Neural cell (in vitro differentiated cells): Measurements from ENCODE around the gene SLC24A3. TPM values are rescaled to one million over a fixed set of nuclear protein-coding genes. Genes with fewer than 3 reads are reported as not detected.

Experiments
- H2AFZ ChIP-seq: fragments of 200-600, 300-800 bp; sonication (generic), shearing (Covaris generic); 2 replicates; pipeline ENCODE4 v1.6.0; 2014; ENCODE audit warnings: low read depth, mild to moderate bottlenecking, antibody characterized with exemption, low read length, moderate library complexity
- H3F3A ChIP-seq: fragments of 200-600 bp; shearing (Covaris generic); 2 replicates; pipeline ENCODE4 v1.6.1; 2016; ENCODE audit warnings: mild to moderate bottlenecking, moderate library complexity, mixed read lengths, antibody characterized with exemption, low read length; ENCODE audit not compliant: insufficient read depth, poor library complexity, severe bottlenecking
- H3K27ac ChIP-seq: fragments of 200-600, 300-800 bp; sonication (generic), shearing (Covaris generic); 2 replicates; pipeline ENCODE4 v1.5.1; 2014; ENCODE audit warnings: mild to moderate bottlenecking, low read length, moderate library complexity
- H3K27me3 ChIP-seq: fragments of 300-800, 200-600 bp; sonication (generic), shearing (Covaris generic); 2 replicates; pipeline ENCODE4 v1.6.0; 2014; ENCODE audit warnings: mild to moderate bottlenecking, low read depth, low read length, moderate library complexity; ENCODE audit not compliant: insufficient read depth
- H3K36me3 ChIP-seq: fragments of 300-800, 200-600 bp; sonication (generic), shearing (Covaris generic); 2 replicates; pipeline ENCODE4 v1.5.1; 2014; ENCODE audit warnings: mild to moderate bottlenecking, antibody characterized with exemption, low read length, moderate library complexity; ENCODE audit not compliant: insufficient read depth
- H3K4me2 ChIP-seq: fragments of 300-800, 200-600 bp; sonication (generic), shearing (Covaris generic); 2 replicates; pipeline ENCODE4 v1.6.0; 2014; ENCODE audit warnings: mild to moderate bottlenecking, low read length
- H3K4me3 ChIP-seq: fragments of 300-800, 200-600 bp; sonication (generic), shearing (Covaris generic); 2 replicates; pipeline ENCODE4 v1.5.1; 2014; ENCODE audit warnings: mild to moderate bottlenecking, low read length, moderate library complexity
- H3K79me2 ChIP-seq: fragments of 200-600 bp; shearing (Covaris generic); replicated peaks from 2 replicates; pipeline ENCODE4 v1.6.0; 2014; ENCODE audit warnings: mild to moderate bottlenecking, low read length, moderate library complexity; ENCODE audit not compliant: insufficient read depth
- H3K9ac ChIP-seq: fragments of 300-800, 200-600 bp; sonication (generic), shearing (Covaris generic); 2 replicates; pipeline ENCODE4 v1.6.1; 2016; ENCODE audit warnings: mild to moderate bottlenecking, low read length, mixed read lengths
- H3K9me2 ChIP-seq: fragments of 200-600 bp; shearing (Covaris generic); 2 replicates; pipeline ENCODE4 v1.6.1; 2016; ENCODE audit warnings: mild to moderate bottlenecking, low read length, mixed read lengths; ENCODE audit not compliant: insufficient read depth
- H3K9me3 ChIP-seq: fragments of 200-600, 300-800 bp; sonication (generic), shearing (Covaris generic); 2 replicates; pipeline ENCODE4 v1.6.1; 2016; ENCODE audit warnings: mild to moderate bottlenecking, mixed run types, low read length, moderate library complexity, mixed read lengths
- H4K20me1 ChIP-seq: fragments of 200-600 bp; shearing (Covaris generic); 2 replicates; pipeline ENCODE4 v1.6.1; 2016; ENCODE audit warnings: mild to moderate bottlenecking, mixed run types; ENCODE audit not compliant: insufficient read depth
- CTCF ChIP-seq: fragments of 450-650 bp; IDR thresholded peaks from 2 replicates; pipeline ENCODE4 v1.5.1; 2014; ENCODE audit warnings: antibody characterized with exemption, mild to moderate bottlenecking, moderate library complexity; ENCODE audit not compliant: poor library complexity, severe bottlenecking
- EP300 ChIP-seq: fragments of 450-650 bp; conservative IDR thresholded peaks from 2 replicates; pipeline ENCODE4 v1.6.1; 2014; ENCODE audit warnings: antibody characterized with exemption, mild to moderate bottlenecking, moderate library complexity; ENCODE audit not compliant: poor library complexity, severe bottlenecking
- EZH2 ChIP-seq: fragments of 200-600, 300-800 bp; shearing (Covaris generic), sonication (generic); IDR thresholded peaks from 2 replicates; pipeline ENCODE4 v1.6.1; 2014; ENCODE audit warnings: antibody characterized with exemption, low read length, borderline replicate concordance, mild to moderate bottlenecking; ENCODE audit not compliant: insufficient read depth, poor library complexity, severe bottlenecking
- MXI1 ChIP-seq: fragments of 450-650 bp; conservative IDR thresholded peaks from 2 replicates; pipeline ENCODE4 v1.6.1; 2014; ENCODE audit warnings: antibody characterized with exemption, mild to moderate bottlenecking; ENCODE audit not compliant: poor library complexity, severe bottlenecking
- POLR2AphosphoS5 ChIP-seq: IDR thresholded peaks from 2 replicates; pipeline ENCODE4 v1.6.1; 2012
- RAD21 ChIP-seq: fragments of 450-650 bp; conservative IDR thresholded peaks from 2 replicates; pipeline ENCODE4 v1.6.1; 2014; ENCODE audit warnings: antibody characterized with exemption, mild to moderate bottlenecking, moderate library complexity
- REST ChIP-seq: IDR thresholded peaks from 2 replicates; pipeline ENCODE4 v1.6.1; 2012; ENCODE audit warnings: borderline replicate concordance
- SMC3 ChIP-seq: fragments of 450-650 bp; conservative IDR thresholded peaks from 2 replicates; pipeline ENCODE4 v1.6.1; 2014; ENCODE audit warnings: antibody characterized with exemption, mild to moderate bottlenecking, moderate library complexity; ENCODE audit not compliant: poor library complexity
- TAF1 ChIP-seq: IDR thresholded peaks from 2 replicates; pipeline ENCODE4 v1.6.1; 2012; ENCODE audit warnings: low read depth
- polyA plus RNA-seq: library from polyadenylated mRNA; depleted of rRNA; stranded (reverse); fragments of >200 nt; gene quantifications from 2 replicates; pipeline ENCODE4 v1.2.3, GENCODE V29; 2014

The SLC24A3 gene
- polyA plus RNA-seq, 1 donor from 2014 or later = 6.5 TPM

- no peak overlapping the region for H3K9ac ChIP-seq
- no peaks in the 10 kb centered on the region for H4K20me1 ChIP-seq
- H3K27me3 ChIP-seq = no peaks in the 10 kb centered on the region
- H2AFZ ChIP-seq = no peak overlapping the region
- H3K27ac ChIP-seq = no peak overlapping the region
- H3K36me3 ChIP-seq = no peaks in the 10 kb centered on the region
- no peak for TF ChIP-seq RAD21
- no peak for TF ChIP-seq MXI1
- no peak for TF ChIP-seq POLR2AphosphoS5
- TF ChIP-seq REST = no peak
- no peak for TF ChIP-seq CTCF
- TF ChIP-seq TAF1 = no peak
- no peak for TF ChIP-seq EP300
- TF ChIP-seq EZH2 = no peak
- no peak for TF ChIP-seq SMC3
- H3K4me2 ChIP-seq = no peak overlapping the region
- H3K9me3 ChIP-seq = no peaks in the 10 kb centered on the region
- no peaks in the 10 kb centered on the region for H3F3A ChIP-seq
- H3K79me2 ChIP-seq = no peaks in the 10 kb centered on the region
- H3K9me2 ChIP-seq = no peaks in the 10 kb centered on the region
- H3K4me3 ChIP-seq = no peak overlapping the region
Observed at GRCh38 chr20:19478320-19478895, 266.0 kb downstream of the SLC24A3 start.

DNA sequence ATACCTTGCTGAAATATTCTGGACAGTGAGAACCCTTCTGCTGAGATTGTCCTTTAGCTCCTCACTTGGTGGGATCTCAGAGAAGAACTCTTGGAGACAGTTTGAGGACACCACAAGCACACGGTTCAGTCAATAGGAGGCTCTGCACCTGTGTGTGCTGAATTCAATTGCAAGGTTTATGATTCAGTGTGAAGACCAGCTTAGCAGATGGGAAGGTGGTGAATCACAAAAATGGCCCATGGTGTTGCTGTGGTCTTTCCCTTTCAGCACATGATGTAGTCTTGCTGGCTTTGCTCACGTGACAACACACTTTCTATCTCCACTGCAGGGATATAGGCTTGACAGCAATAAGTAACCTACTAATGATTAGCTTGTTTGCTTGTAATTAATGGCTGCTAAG, 270.3 kb downstream of the SLC24A3 start:
- H3K4me2 ChIP-seq = no peak overlapping the region
- H3K27me3 ChIP-seq = no peaks in the 10 kb centered on the region
- no peaks in the 10 kb centered on the region for H3K36me3 ChIP-seq
- H3F3A ChIP-seq = no peaks in the 10 kb centered on the region
- H3K9ac ChIP-seq = no peak overlapping the region
- H4K20me1 ChIP-seq = no peaks in the 10 kb centered on the region
- TF ChIP-seq SMC3 (no peak), RAD21 (no peak), POLR2AphosphoS5 (no peak), TAF1 (no peak), EZH2 (no peak), MXI1 (no peak), EP300 (no peak)
- H3K4me3 ChIP-seq = no peak overlapping the region
- no peaks in the 10 kb centered on the region for H3K9me3 ChIP-seq
- H3K79me2 ChIP-seq = no peaks in the 10 kb centered on the region
- H3K27ac ChIP-seq = no peak overlapping the region
- H3K9me2 ChIP-seq = no peaks in the 10 kb centered on the region
- no peak overlapping the region for H2AFZ ChIP-seq
